KMS-11 (cell line): ENCODE measurements around the gene PAPSS1.

ENCODE experiments used
- H2AFZ ChIP-seq: fragments of 200-600 bp; sonication (generic); 2 replicates; pipeline ENCODE4 v1.6.1; 2016; ENCODE audit warnings: antibody characterized with exemption, mixed run types, low read depth
- H3K27ac ChIP-seq: fragments of 200-600 bp; sonication (generic); 2 replicates; pipeline ENCODE4 v1.6.1; 2016; ENCODE audit warnings: mild to moderate bottlenecking, mixed run types
- H3K27me3 ChIP-seq: fragments of 200-600 bp; sonication (generic); 2 replicates; pipeline ENCODE4 v1.6.1; 2017; ENCODE audit warnings: mild to moderate bottlenecking, low read depth, mixed run types, moderate library complexity; ENCODE audit not compliant: insufficient read depth
- H3K36me3 ChIP-seq: fragments of 200-600 bp; sonication (generic); 2 replicates; pipeline ENCODE4 v1.6.1; 2017; ENCODE audit warnings: mild to moderate bottlenecking, mixed run types; ENCODE audit not compliant: insufficient read depth
- H3K4me1 ChIP-seq: fragments of 200-600 bp; sonication (generic); 2 replicates; pipeline ENCODE4 v1.6.1; 2016; ENCODE audit warnings: mild to moderate bottlenecking, low read depth, mixed run types; ENCODE audit not compliant: poor library complexity, severe bottlenecking
- H3K4me2 ChIP-seq: fragments of 200-600 bp; sonication (generic); 2 replicates; pipeline ENCODE4 v1.7.0; 2016; ENCODE audit warnings: mild to moderate bottlenecking, mixed run types
- H3K4me3 ChIP-seq: fragments of 200-600 bp; sonication (generic); IDR thresholded peaks from 2 replicates; pipeline ENCODE4 v1.6.1; 2017; ENCODE audit warnings: low read depth, low read length, mixed read lengths; ENCODE audit not compliant: insufficient read depth
- H3K79me2 ChIP-seq: fragments of 200-600 bp; sonication (generic); 2 replicates; pipeline ENCODE4 v1.6.1; 2016; ENCODE audit warnings: low read depth, mixed run types; ENCODE audit not compliant: insufficient read depth
- H3K9ac ChIP-seq: fragments of 200-600 bp; sonication (generic); 2 replicates; pipeline ENCODE4 v1.6.1; 2016; ENCODE audit warnings: mild to moderate bottlenecking, mixed run types
- H4K20me1 ChIP-seq: fragments of 200-600 bp; sonication (generic); 2 replicates; pipeline ENCODE4 v1.6.1; 2016; ENCODE audit warnings: mild to moderate bottlenecking, mixed run types; ENCODE audit not compliant: insufficient read depth
- TF ChIP-seq, protein P1 (sequence below): fragments of 200-600 bp; sonication (generic); conservative IDR thresholded peaks from 2 replicates; pipeline ENCODE4 v1.6.1; 2017; ENCODE audit warnings: low read depth, mild to moderate bottlenecking, antibody characterized with exemption, low read length, moderate library complexity, mixed read lengths

PAPSS1 gene

DNA sequence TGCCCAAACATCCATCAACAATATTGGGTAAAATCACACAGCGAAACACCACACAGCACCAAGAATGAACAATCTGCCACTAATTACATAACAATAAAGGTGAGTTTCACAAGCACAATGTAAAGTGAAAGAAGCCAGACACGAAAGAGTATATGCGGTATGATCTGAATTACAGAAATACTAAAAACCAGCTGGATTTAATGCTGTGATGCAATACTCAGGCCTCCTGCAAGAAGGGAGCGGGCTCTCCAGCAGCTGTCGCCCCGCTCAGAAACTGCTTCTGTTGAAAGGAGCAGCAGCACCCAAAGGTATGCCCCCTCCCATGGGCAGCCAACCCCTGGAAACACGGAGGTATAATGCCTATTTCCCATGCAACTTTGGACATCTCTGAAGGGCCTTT is 77.0 kb downstream of the PAPSS1 start:
- no peaks in the 10 kb centered on the region for H4K20me1 ChIP-seq
- no peak overlapping the region for H3K4me3 ChIP-seq
- H2AFZ ChIP-seq = no peak overlapping the region
- H3K4me2 ChIP-seq = no peak overlapping the region
- H3K27me3 ChIP-seq = no peaks in the 10 kb centered on the region
- no peak overlapping the region for H3K9ac ChIP-seq
- TF ChIP-seq, protein P1, sequence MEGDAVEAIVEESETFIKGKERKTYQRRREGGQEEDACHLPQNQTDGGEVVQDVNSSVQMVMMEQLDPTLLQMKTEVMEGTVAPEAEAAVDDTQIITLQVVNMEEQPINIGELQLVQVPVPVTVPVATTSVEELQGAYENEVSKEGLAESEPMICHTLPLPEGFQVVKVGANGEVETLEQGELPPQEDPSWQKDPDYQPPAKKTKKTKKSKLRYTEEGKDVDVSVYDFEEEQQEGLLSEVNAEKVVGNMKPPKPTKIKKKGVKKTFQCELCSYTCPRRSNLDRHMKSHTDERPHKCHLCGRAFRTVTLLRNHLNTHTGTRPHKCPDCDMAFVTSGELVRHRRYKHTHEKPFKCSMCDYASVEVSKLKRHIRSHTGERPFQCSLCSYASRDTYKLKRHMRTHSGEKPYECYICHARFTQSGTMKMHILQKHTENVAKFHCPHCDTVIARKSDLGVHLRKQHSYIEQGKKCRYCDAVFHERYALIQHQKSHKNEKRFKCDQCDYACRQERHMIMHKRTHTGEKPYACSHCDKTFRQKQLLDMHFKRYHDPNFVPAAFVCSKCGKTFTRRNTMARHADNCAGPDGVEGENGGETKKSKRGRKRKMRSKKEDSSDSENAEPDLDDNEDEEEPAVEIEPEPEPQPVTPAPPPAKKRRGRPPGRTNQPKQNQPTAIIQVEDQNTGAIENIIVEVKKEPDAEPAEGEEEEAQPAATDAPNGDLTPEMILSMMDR = no peak
- no peaks in the 10 kb centered on the region for H3K79me2 ChIP-seq
- H3K4me1 ChIP-seq = no peaks in the 10 kb centered on the region
- no peaks in the 10 kb centered on the region for H3K36me3 ChIP-seq
- H3K27ac ChIP-seq = no peak overlapping the region

DNA sequence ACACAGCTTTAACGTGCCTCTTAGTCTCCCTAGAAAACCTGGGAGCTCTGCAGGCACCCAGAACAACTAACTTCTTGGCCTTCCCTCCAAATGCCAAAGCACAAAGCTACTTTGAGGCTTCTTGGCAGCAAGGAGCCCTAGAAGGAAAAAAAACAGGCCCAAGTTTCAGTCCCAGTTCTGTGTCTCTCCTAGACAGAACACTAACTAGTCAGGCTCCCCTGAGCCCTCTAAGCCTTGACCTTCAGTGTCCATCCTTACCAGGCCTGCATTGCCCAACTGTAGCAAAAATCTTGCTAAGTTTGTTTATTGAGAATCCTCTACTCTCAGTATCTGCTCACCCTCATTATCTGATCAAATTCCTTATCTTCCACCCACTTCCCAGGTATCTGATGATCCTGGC is 79.2 kb downstream of the PAPSS1 start:
- H2AFZ ChIP-seq = no peak overlapping the region
- H3K79me2 ChIP-seq = no peaks in the 10 kb centered on the region

DNA sequence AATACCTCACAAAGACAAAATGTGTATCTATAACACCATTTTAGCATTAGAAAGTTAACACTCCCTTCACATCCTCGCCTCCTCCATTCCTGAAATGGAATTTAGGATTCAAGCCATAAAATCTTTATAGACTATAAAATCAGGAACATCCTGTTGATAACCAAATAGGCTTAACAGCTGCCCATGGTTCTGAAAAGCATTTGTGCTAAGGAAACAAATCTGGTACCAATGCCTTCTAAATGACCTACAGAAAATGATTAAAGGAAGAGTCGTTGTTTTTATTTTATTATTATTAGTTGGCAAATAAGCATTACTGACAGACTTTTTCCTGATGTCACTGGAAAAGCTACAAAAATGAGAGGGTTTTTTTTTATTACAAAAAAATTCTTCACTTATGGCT is 79.8 kb downstream of the PAPSS1 start:
- no peaks in the 10 kb centered on the region for H3K79me2 ChIP-seq
- no peak overlapping the region for H3K4me3 ChIP-seq
- H4K20me1 ChIP-seq = no peaks in the 10 kb centered on the region
- H3K27ac ChIP-seq = no peak overlapping the region
- H3K4me2 ChIP-seq = no peak overlapping the region
- no peak overlapping the region for H2AFZ ChIP-seq
- H3K9ac ChIP-seq = no peak overlapping the region
- no peaks in the 10 kb centered on the region for H3K4me1 ChIP-seq
- TF ChIP-seq, protein P1 = no peak
- H3K27me3 ChIP-seq = no peaks in the 10 kb centered on the region
- H3K36me3 ChIP-seq = no peaks in the 10 kb centered on the region

More for the DNA sequence above, 79.2 kb downstream of the PAPSS1 start:
- no peaks in the 10 kb centered on the region for H3K27me3 ChIP-seq
- no peak overlapping the region for H3K9ac ChIP-seq
- H3K36me3 ChIP-seq = no peaks in the 10 kb centered on the region
- TF ChIP-seq, protein P1 = no peak
- no peaks in the 10 kb centered on the region for H3K4me1 ChIP-seq
- no peak overlapping the region for H3K27ac ChIP-seq
- no peak overlapping the region for H3K4me3 ChIP-seq
- no peaks in the 10 kb centered on the region for H4K20me1 ChIP-seq
- no peak overlapping the region for H3K4me2 ChIP-seq

DNA sequence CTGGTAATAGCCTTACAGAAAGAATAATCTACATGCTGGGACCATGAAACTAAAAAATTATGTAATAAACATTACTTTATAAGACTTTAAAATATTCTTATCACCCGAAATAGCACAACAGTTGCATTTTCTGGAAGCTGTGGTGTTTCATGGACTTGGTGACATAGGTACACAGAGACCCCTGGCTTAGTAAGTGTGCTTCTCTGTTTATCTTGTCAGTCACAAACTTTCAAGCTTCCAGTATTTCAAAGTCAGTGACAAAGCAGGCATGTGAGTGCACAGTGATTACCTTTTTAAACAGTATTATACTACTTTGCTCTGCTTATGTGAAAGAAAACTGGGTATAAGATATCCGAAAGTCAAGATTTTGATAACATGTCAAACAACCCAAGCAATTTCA is 84.3 kb downstream of the PAPSS1 start:
- TF ChIP-seq, protein P1 = no peak
- Histone ChIP-seq H2AFZ (no peak overlapping the region), H4K20me1 (no peaks in the 10 kb centered on the region), H3K4me1 (no peaks in the 10 kb centered on the region), H3K4me2 (no peak overlapping the region), H3K27ac (no peak overlapping the region), H3K79me2 (no peaks in the 10 kb centered on the region), H3K9ac (no peak overlapping the region), H3K4me3 (no peak overlapping the region), H3K36me3 (no peaks in the 10 kb centered on the region), H3K27me3 (no peaks in the 10 kb centered on the region)
